ENCODE data around the gene TRAPPC12. TPM values are rescaled to one million over a fixed set of nuclear protein-coding genes. Genes with fewer than 3 reads are reported as not detected.
"Not testable (repeated sequence)": the region's sequence is repeated elsewhere in the genome, so short reads cannot be mapped to it uniquely, and the experiment has no call there.

The TRAPPC12 gene
- total and polyA plus RNA-seq, 9 donors, result 64.1 to 143 (median 81.4) TPM

- no peak overlapping the region for H3K27ac ChIP-seq
- no peak for DNase-seq
- no peak for TF ChIP-seq CTCF (IDR thresholded peaks at IDR 0.05)
- TF ChIP-seq POLR2A (IDR thresholded peaks at IDR 0.05), result no peak
- TF ChIP-seq EP300 (IDR thresholded peaks at IDR 0.05), result no peak
These were observed 111.0 kb downstream of the TRAPPC12 start for GRCh38 chr2:3490191-3491170.

GRCh38 chr2:3491306-3491705 is 111.8 kb downstream of the TRAPPC12 start:
- Histone ChIP-seq H3K27ac (no peak overlapping the region), H3K36me3 (no peaks in the 10 kb centered on the region), H3K4me3 (no peak overlapping the region), H3K4me1 (ENCODE audit: insufficient read depth) (peaks cover 13% of the 10 kb centered on the region), H3K9me3 (no peaks in the 10 kb centered on the region), H3K27me3 (no peaks in the 10 kb centered on the region)
- DNase-seq, result no peak
- no peak for TF ChIP-seq EP300 (IDR thresholded peaks at IDR 0.05)
- WGBS, 3 donors, result 30 to 37% (median 34%) methylated on average over 6 of the region's 6 CpGs
- intact Hi-C loops (cut with DNase I), result no loop called here

More at GRCh38 chr2:3490191-3491170, 111.0 kb downstream of the TRAPPC12 start:
- no peaks in the 10 kb centered on the region for H3K36me3 ChIP-seq
- peaks cover 13% of the 10 kb centered on the region for H3K4me1 ChIP-seq (ENCODE audit: insufficient read depth)
- no peak overlapping the region for H3K4me3 ChIP-seq
- no peaks in the 10 kb centered on the region for H3K9me3 ChIP-seq
- H3K27me3 ChIP-seq, result no peaks in the 10 kb centered on the region
- intact Hi-C loops (cut with DNase I), result no loop called here
- 64 to 73% (median 66%) methylated on average over 27 of the region's 27 CpGs for WGBS, 3 donors

- Histone ChIP-seq H3K36me3 (no peaks in the 10 kb centered on the region), H3K4me3 (no peak overlapping the region), H3K27me3 (no peaks in the 10 kb centered on the region), H3K4me1 (ENCODE audit: insufficient read depth) (peaks cover 13% of the 10 kb centered on the region), H3K9me3 (no peaks in the 10 kb centered on the region), H3K27ac (no peak overlapping the region)
- DNase-seq, result no peak
- TF ChIP-seq EP300 (IDR thresholded peaks at IDR 0.05) (no peak), POLR2A (IDR thresholded peaks at IDR 0.05) (no peak), CTCF (IDR thresholded peaks at IDR 0.05) (no peak)
- intact Hi-C loops (cut with DNase I), result no loop called here
- WGBS, 3 donors, result 88 to 97% (median 93%) methylated on average over 17 of the region's 17 CpGs
These were observed 112.4 kb downstream of the TRAPPC12 start for GRCh38 chr2:3491716-3492474.

GRCh38 chr2:3492475-3492787 is 112.9 kb downstream of the TRAPPC12 start:
- DNase-seq; intact Hi-C loops (cut with DNase I); H3K27me3 ChIP-seq; H3K4me3 ChIP-seq; H3K9me3 ChIP-seq; H3K36me3 ChIP-seq: not testable (repeated sequence)
- H3K4me1 ChIP-seq (ENCODE audit: insufficient read depth), result peaks cover 13% of the 10 kb centered on the region
- 80 to 86% (median 86%) methylated on average over 12 of the region's 12 CpGs for WGBS, 3 donors
- H3K27ac ChIP-seq, result peak overlapping the region in 1 of 2 donors; percentile 8

- TF ChIP-seq CTCF (IDR thresholded peaks at IDR 0.05) (no peak), POLR2A (IDR thresholded peaks at IDR 0.05) (no peak), EP300 (IDR thresholded peaks at IDR 0.05) (peak; percentile 56)
- Histone ChIP-seq H3K9me3 (no peaks in the 10 kb centered on the region), H3K36me3 (no peaks in the 10 kb centered on the region), H3K4me3 (peak overlapping the region; percentile 27), H3K4me1 (ENCODE audit: insufficient read depth) (peaks cover 13% of the 10 kb centered on the region), H3K27ac (peak overlapping the region in 1 of 2 donors; percentile 8), H3K27me3 (no peaks in the 10 kb centered on the region)
- DNase-seq, result peak; percentile 74 to 88 (median 79)
- 33 to 54% (median 43%) methylated on average over 29 of the region's 29 CpGs for WGBS, 3 donors
- intact Hi-C loops (cut with DNase I), result no loop called here
These were observed 113.6 kb downstream of the TRAPPC12 start for GRCh38 chr2:3492951-3493614.
